ENCODE data around the gene PACS1.

Gene PACS1

GRCh38 chr11:66192181-66192863 is 122.2 kb downstream of the PACS1 start:
- TF ChIP-seq CTCF (IDR thresholded peaks at IDR 0.05; ENCODE audit: control insufficient read depth, extremely low read depth, insufficient read depth), result no peak
- no peak for DNase-seq (ENCODE audit: low read depth)

GRCh38 chr11:66194391-66194790 is 124.3 kb downstream of the PACS1 start:
- DNase-seq (ENCODE audit: low read depth), result no peak
- TF ChIP-seq CTCF (IDR thresholded peaks at IDR 0.05; ENCODE audit: control insufficient read depth, extremely low read depth, insufficient read depth), result no peak
- H3K4me3 ChIP-seq (ENCODE audit: low read depth, low read length), result no peak overlapping the region

More at GRCh38 chr11:66192181-66192863, 122.2 kb downstream of the PACS1 start:
- H3K4me3 ChIP-seq (ENCODE audit: low read depth, low read length), result no peak overlapping the region

GRCh38 chr11:66195867-66196266 is 125.8 kb downstream of the PACS1 start:
- no peak overlapping the region for H3K4me3 ChIP-seq (ENCODE audit: low read depth, low read length)
- TF ChIP-seq CTCF (IDR thresholded peaks at IDR 0.05; ENCODE audit: control insufficient read depth, extremely low read depth, insufficient read depth), result no peak
- DNase-seq (ENCODE audit: low read depth), result no peak

GRCh38 chr11:66203847-66204246 is 133.8 kb downstream of the PACS1 start:
- TF ChIP-seq CTCF (IDR thresholded peaks at IDR 0.05; ENCODE audit: control insufficient read depth, extremely low read depth, insufficient read depth), result no peak
- DNase-seq (ENCODE audit: low read depth), result no peak

GRCh38 chr11:66204412-66204811 is 134.3 kb downstream of the PACS1 start:
- no peak for DNase-seq (ENCODE audit: low read depth)
- H3K4me3 ChIP-seq (ENCODE audit: low read depth, low read length), result no peak overlapping the region
- TF ChIP-seq CTCF (IDR thresholded peaks at IDR 0.05; ENCODE audit: control insufficient read depth, extremely low read depth, insufficient read depth), result no peak

More at GRCh38 chr11:66203847-66204246, 133.8 kb downstream of the PACS1 start:
- no peak overlapping the region for H3K4me3 ChIP-seq (ENCODE audit: low read depth, low read length)

GRCh38 chr11:66207816-66208215 is 137.7 kb downstream of the PACS1 start:
- no peak for DNase-seq (ENCODE audit: low read depth)
- TF ChIP-seq CTCF (IDR thresholded peaks at IDR 0.05; ENCODE audit: control insufficient read depth, extremely low read depth, insufficient read depth), result no peak
- H3K4me3 ChIP-seq (ENCODE audit: low read depth, low read length), result no peak overlapping the region

GRCh38 chr11:66211100-66211499 is 141.0 kb downstream of the PACS1 start:
- TF ChIP-seq CTCF (IDR thresholded peaks at IDR 0.05; ENCODE audit: control insufficient read depth, extremely low read depth, insufficient read depth), result no peak
- H3K4me3 ChIP-seq (ENCODE audit: low read depth, low read length), result no peak overlapping the region

More at GRCh38 chr11:66211100-66211499, 141.0 kb downstream of the PACS1 start:
- no peak for DNase-seq (ENCODE audit: low read depth)

Measured in LNCaP clone FGC (cell line).